Choroid plexus epithelial cell (primary cell): ENCODE data around the gene MASP1.

Experiments
- DNase-seq: peaks from one replicate; pipeline ENCODE4 v3.0.0-alpha.2; 2010; ENCODE audit warnings: low read depth
- H3K4me3 ChIP-seq: 2 replicates; pipeline ENCODE4 v1.5.1; 2011; ENCODE audit warnings: low read depth, mild to moderate bottlenecking, control low read depth, low read length, moderate library complexity
- TF ChIP-seq, protein P1 (sequence below): conservative IDR thresholded peaks from 2 replicates; pipeline ENCODE4 v1.5.1; 2011; ENCODE audit warnings: low read depth, mild to moderate bottlenecking, control low read depth, inconsistent platforms, low read length, moderate library complexity

Gene MASP1

DNA sequence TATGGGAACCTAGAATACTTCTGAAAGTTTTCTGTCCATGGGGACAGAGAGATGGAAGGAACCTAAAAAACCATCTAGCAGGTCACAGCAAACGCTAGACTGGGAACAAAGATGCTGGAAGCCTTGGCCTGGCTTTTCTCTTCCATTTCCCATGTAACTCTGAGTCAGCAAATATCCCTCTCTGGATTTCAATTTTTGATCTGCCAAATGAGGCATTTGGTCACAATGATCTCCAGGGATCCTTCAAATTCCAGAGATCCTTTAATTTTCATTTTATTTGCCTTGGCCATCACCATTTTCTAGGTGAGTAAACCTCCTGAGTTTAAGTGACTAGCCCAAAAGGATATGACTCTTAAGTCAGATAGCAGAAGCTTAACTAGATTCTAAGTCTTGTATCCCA is 54.6 kb downstream of the MASP1 start:
- DNase-seq = no peak
- no peak overlapping the region for H3K4me3 ChIP-seq
- TF ChIP-seq, protein P1, sequence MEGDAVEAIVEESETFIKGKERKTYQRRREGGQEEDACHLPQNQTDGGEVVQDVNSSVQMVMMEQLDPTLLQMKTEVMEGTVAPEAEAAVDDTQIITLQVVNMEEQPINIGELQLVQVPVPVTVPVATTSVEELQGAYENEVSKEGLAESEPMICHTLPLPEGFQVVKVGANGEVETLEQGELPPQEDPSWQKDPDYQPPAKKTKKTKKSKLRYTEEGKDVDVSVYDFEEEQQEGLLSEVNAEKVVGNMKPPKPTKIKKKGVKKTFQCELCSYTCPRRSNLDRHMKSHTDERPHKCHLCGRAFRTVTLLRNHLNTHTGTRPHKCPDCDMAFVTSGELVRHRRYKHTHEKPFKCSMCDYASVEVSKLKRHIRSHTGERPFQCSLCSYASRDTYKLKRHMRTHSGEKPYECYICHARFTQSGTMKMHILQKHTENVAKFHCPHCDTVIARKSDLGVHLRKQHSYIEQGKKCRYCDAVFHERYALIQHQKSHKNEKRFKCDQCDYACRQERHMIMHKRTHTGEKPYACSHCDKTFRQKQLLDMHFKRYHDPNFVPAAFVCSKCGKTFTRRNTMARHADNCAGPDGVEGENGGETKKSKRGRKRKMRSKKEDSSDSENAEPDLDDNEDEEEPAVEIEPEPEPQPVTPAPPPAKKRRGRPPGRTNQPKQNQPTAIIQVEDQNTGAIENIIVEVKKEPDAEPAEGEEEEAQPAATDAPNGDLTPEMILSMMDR = no peak

DNA sequence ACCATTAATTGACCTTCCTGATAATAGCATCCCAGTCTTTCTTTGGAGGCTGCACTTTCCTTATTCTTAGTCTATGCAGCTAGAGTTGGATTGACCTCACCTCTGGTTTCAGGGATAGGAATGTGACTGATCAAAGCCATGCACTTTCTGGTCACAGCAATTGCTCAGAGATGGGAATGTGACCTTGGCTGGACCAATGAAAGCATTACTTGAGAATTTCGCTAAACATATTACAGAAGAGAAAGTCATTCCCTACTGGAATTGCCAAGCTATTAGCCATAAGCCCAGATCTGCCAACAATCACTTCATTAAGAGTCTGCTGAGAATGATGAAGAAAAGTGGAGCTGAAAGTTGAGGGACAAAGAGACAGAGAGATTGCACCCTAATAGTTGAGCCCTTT is 61.5 kb downstream of the MASP1 start:
- DNase-seq = no peak
- no peak overlapping the region for H3K4me3 ChIP-seq
- TF ChIP-seq, protein P1 = no peak

DNA sequence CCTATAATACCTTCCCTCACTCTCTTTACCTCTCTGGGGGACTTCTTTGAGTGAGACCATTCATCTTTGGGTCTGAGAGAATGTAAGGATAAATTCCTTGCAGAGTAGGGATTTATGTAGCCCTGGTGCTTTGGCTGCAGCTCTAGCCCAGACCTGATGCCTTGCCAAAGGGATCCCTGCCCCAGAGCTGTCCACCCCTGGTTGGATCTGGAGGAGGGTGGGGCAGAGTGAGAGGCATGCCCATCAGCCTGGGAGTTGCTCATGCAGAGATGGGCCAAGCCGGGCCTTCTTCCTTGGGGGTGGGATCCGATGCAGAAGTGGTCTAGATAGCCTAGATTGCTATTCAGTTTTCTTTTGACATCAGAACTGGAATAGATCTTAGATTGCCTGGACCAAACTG is 62.8 kb downstream of the MASP1 start:
- DNase-seq = no peak
- H3K4me3 ChIP-seq = no peak overlapping the region
- TF ChIP-seq, protein P1 = no peak

DNA sequence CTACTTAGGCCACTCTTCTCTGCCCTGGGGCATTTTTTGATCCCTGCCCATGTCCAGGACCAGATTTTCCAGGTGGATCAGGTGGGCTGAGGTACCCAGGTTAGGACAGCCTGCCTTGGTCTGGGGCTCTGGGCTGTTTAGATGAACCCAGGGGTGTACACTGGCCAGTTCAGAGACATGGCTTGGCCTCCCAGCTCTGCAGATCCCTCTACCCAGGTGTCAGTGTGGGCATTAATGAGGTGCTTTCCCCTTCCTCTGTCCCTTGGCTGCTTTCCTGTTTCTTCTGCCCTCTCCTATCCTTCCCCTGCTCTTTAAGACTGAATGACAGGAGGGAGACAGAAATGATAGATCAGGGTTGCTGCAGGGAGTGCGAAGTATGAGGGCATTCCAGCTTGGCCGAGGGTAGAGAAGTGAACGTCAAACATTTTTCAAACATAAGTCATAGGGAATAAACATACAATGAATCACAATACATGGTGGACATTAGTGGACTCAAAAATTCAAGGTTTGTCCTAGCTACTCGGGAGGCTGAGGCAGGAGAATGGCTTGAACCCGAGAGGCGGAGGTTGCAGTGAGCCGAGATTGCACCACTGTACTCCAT is 63.8 kb downstream of the MASP1 start:
- TF ChIP-seq, protein P1 = no peak
- no peak overlapping the region for H3K4me3 ChIP-seq
- DNase-seq = peak; percentile 84

DNA sequence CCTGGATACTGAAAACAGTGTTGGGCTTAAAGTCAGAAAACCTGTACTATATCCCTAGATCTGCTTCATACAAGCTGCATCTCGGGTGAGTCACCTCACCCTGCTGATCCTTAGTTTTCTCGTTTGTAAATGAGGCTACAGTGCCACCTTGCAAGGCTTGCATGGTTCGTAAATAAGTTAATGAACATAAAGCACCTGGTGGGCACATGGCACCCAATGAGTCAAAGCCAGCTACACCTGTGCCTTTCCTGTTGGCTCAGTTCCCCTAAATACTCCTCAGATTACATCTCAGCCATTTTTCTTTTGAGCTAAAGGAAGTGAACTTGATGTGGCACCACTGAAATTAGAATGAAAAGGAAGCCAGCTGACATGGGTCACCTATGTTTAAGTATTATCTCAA is 67.7 kb downstream of the MASP1 start:
- DNase-seq = peak; percentile 49
- no peak overlapping the region for H3K4me3 ChIP-seq
- TF ChIP-seq, protein P1 = no peak

DNA sequence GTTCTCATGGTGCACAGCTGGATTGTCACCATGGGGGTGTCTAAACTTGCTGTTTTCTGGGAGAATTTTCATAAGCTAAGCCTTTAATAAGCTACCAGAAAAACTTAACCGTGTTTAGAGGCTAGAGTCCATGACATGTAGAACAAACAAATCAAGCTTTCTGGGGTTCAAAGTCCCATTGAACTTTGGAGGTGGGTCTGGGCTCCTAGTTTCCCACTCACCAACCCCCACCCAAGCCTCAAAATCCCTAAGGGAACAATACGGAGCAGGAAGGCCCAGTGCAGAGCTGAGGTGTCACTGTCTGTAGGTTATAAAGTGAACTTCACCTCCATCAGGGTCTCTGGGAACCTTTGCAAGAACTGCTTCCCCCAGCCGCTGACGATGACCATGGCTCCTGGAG is 68.7 kb downstream of the MASP1 start:
- no peak overlapping the region for H3K4me3 ChIP-seq
- no peak for DNase-seq
- TF ChIP-seq, protein P1 = no peak

DNA sequence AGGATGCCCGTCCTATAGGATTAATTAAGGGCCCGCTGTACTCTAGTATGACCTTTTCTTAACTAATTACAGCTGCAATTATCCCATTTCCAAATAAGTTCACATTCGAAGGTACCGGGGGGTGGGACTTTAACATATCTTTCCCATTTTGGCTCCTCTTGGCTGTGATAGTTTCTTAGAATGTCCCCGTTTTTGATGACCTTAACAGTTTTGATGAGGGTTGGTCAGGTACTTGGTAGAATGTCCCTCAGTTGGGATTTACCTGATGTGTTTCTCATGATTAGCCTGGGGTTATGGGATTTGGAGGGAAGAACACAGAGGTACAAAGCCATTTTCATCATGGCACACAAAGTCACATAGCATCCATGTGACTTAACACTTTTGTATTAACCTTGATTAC is 76.1 kb downstream of the MASP1 start:
- H3K4me3 ChIP-seq = no peak overlapping the region
- TF ChIP-seq, protein P1 = no peak
- no peak for DNase-seq
